ENCODE results near the gene DUSP9.

DUSP9 gene

DNA sequence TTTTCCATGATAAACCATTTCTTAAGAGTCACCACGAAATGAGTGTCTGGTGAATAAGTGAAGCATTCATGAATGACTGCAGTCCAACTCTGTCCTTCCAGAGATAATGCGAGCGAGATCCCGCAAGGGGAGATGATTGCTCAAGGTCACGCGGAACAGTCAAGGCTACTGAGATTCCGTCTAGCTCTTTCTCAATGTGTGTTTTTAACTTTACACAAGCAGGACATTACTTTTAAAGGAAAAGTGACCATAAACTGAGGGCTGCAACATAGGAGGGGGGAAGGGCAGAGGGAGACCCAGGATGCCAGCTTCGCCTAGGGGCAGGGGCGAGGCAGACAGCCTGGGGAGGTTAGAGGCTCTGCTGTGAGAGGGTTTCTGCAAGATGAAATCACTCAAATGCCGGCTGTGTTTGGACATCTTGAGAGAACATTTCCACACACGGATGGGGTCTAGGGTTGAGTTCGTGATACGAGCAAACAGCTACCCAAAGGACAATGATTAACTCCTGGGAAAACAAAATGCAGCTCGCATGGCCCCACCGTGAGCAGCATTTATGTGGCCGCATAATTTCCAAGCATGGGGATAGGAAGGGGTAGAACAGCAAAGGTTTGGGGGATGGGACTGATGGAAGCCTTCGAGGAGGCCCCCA, 24.2 kb upstream of the DUSP9 start:
- no peak for DNase-seq

DNA sequence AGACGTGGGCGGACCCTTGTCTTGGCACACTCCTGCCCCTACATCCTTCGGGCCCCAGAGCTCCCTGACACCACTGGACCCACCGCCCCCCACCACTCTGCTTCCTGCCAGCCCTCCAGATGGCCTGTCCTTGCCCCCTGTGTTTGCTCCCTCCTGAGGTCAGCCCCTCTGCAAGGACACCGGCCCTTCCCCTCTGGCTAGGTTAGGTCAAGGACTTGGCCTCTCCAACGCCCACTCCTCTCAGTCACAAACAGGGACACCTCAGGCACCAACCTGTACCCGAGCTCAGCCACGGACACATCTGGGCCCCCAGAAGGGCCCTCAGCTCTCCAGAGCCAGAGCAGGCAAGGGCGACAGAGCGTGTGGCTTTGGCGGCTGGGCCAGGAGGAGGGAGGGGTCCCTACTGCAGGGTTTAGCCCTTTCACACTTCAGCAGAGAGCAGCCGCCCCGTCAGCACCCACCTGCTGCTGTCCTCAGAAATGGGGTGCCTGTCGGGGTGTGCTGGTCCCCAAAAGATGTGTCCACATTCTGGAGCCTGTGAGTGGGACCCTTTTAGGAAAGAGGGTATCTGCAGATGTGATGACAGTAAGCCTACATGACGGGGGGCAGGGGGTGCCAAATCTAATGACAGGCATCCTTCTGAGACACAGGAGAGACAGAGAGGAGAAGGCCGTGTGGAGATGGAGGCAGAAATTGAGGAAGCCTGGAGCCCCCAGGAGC, 23.5 kb upstream of the DUSP9 start:
- DNase-seq: no peak

DNA sequence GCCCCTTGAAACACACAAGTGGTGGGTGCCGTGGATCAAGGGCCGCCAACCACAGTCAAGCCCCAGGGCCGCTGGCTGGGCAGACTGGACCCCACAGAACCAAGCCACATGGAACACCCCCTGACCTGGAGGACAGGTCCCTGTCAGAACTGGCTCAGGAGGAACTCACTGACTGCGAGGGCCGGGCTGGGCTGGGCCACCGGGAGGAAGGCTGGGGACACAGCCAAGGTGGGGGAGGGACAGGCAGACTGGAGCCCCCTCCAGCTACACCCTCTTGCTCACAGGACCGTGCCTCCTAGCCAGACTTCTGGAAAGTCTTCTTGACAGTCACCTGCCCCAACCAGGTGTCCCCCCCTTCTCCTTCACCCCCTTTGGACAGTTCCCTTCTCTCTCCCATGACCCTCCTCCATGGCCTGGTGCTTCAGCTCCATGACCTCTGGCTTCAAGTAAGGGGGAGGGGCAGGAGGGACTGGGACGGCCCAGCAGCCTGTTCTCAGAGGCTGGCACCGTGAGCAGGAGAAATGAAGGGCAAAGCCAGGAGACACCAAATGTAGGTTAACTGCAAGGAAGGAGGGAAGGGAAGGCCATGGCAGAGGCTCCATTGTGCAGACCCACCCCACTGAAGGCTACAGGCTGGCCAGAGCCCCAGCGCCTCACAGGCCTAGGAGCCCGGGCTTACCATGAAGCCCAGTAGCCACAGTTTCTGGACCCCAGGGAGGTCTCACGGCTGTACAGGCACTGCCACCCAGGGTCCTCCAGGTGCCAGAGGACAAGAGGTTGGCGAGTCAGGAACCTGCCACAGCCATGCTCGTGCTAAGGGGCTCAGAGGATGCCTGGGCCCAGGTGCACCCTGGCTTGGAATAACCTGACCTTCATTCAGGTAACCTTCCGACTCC, 22.6 kb upstream of the DUSP9 start:
- DNase-seq: no peak

DNA sequence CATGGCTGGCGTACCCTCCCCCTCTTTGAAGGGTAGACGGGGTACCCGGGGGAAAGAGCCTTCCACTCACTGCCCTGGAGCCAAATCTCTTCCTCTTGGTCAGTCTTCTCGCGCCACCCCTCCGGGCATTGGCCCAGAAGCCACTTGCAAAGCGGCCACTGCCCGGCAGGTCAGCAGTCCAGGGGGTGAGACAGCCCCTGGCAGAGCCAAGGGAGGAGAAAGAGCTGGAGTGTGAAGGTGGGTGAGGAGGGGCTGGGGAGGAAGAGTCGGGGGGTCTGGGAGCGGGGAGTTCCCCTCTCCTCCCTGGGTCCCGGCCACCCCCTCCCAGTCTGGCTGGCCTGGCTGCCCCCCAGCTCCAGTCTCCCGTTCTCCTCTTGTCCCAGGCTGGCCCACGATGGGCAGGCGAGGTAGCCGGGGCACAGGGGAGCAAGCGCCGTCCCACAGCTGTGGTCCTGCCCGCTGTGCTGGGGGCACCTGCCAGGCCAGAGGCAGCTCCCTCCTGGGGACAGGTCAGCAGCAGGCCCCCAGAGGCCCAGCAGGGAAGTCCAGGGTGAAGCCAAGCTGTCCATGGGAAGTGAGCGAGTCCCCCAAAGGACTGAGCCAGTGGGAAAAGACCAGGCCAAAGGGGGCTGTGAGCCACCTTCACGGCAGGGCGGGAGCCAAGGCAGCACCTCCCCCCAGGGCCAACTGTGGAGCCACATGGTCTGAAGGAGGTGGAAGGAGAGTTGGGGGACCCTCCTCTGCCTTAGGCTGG, 21.6 kb upstream of the DUSP9 start:
- no peak for DNase-seq

DNA sequence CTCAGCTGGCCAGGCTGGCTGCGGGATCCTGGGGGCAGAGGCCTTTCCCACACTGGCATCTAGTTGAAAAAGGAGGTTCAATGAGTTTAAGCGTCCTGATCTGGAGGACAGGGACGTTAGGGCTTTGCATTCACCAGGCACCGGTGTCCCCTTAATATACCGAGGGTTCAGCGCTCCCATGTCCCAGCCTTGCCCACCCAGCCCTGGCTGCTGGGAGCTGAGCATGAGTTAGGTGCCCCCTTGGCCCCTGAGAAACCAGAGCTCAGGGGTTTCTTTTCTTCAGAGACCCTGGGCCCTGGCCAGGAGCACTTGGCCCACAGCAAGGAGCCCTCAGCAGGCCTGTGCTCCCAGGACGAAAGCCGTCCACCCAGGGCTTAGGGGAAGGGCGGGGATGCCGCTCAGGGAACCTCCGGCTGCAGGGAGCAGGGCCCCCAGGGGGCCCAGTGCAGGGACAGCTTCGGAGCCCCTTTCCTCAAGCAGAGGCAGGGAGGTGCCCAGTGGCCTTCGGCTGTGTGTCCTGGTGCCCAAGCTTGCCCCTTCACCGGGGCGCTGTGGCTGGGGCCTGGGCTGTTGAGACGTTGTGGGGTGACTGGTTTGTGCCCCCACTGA, 20.9 kb upstream of the DUSP9 start:
- no peak for DNase-seq

DNA sequence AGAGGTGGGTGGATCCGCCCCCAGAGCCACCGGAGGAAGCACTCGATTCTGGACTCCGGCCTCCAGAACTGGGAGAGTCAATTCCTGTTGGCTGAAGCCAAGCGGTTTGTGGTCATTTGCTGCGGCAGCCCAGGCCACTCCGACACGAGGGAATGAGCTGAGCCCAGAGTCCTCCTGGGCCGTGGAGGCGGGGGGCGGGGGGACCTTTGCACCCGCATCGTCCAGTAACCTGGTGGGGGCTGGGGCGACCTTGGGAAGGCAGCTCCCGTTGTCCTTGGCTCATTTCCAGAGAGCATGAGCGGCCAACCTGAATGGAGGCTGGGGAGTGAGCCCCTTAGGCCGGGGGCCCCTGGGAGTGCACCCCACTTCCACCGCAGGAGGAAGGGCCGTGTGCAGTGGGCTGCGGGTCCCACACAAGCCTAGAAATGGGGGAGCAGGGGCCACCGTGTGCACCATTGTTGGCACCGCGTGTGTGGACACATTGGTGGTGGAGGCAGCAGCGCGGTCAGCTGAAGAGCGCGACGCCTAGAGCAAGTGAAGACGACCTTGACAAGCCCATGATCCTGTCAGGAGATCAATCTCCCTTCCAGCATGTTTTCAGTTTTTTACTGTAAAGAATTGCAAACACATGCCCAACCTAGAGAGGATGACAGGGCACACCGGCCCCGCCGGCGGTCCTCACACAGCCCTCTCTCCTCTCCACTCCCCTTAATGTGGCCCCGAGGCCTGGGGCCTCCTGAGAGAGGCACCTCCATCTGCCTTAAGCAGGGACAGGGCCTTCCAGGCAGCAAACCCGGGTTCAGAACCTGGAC, 19.9 kb upstream of the DUSP9 start:
- DNase-seq: no peak

DNA sequence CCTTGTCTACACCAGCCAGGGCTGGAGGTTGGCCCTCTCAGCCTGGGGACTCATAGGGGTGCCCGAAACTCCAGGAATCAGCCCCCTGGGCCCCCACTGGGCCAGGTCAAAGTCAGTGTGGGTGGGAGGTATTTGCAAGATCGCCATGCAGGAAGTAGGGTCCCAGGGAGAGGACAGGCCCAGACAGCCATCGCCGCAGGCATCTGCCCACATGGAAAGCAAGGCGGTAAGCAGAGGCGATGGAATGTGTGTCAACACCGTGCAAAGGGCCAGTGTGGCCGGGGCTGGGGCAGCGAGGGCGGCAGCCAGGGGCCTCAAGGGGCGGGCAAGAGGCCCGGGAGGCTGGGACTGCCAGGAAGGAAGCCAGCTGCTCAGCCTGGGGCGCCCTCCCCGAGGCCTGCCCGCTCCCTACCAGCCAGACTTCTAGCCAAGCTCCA, 19.3 kb upstream of the DUSP9 start:
- no peak for DNase-seq

DNA sequence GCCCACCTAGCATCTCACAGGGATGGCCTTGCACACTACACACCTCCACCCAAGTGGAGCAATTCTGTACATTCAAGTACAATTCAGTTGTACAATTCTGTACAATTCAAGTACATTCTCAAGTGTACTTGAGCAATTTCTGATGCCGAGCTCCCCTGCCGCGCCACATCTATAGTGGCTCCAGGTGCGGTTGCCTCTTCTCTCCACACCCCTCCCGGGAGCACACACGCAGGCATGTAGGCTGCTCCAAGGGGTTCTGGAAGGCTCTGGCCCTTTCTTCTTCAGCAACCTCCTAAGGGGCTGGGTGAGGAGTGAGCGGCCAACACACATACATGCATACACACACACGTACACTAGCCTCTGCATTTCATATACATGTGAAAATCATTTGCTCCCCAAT, 18.9 kb upstream of the DUSP9 start:
- DNase-seq: no peak

DNA sequence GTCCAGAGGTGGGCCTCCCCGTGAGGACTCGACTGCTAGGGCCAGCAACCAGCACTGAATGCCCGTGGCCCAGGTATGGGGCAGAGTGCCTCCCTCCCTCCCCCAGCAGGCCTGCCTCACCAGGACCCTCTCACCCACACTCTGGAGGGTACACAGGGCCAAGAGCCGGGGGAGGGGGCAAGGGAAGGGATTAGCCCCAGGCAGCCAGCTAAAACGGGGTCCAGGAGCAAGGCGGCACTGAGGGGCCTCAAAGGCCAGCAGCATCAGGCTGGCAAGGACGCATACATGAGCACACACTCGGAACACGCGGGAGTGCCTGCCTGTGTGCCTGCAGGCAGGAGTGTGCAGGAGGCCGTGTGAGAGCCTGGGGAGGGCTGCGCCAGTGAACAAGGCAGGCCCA, 18.3 kb upstream of the DUSP9 start:
- DNase-seq: no peak

DNA sequence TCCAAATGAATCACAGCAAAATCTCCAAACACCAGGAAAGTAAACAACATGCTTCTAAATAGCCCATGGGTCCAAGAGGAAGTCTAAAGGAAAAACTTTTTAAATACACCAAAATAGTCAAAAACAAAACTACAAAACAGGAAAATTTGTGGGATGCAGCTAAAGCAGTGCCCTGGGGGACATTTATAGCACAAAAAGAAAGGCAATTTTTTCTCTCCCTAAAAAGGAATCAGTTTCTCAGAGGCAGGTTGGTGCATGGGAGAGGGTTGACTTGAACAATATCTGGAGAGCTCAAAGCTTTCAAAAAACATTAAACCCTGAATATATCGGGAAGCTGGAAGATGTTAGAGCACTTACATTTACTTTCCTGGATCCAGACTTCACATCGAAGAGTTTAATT, 15.7 kb upstream of the DUSP9 start:
- DNase-seq: no peak

DNA sequence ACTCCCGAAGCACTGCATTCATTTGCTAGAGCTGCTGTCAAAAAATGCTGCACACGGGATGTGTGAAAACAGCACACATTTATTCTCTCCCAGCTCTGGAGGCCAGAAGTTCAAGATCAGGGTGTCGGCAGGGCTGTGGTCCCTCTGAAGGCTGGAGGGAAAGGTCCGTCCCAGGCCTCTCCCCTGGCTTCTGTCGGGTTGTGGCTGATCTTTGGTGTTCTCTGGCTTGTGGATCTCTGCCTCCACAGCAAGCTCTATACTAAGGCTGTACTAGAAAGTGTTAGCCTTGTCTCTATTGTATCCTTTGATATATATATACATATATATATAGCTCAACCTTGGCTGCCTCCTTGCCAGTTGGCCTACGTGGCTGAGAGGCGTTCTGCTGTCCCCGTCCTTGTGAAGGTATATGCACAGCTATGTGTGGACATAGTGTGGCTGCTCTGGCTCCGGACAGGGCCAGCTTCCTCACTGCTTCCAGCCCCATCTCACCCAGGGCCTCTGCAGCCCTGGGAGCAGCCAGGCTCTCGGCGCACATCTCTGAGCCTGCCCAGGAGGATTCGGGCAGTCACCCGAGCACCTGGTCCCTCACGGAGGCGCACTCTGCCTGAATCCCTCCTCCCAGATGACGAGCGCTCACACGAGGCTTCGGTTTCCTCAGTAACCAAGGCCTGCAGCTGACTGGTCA, 15.0 kb upstream of the DUSP9 start:
- DNase-seq: no peak

DNA sequence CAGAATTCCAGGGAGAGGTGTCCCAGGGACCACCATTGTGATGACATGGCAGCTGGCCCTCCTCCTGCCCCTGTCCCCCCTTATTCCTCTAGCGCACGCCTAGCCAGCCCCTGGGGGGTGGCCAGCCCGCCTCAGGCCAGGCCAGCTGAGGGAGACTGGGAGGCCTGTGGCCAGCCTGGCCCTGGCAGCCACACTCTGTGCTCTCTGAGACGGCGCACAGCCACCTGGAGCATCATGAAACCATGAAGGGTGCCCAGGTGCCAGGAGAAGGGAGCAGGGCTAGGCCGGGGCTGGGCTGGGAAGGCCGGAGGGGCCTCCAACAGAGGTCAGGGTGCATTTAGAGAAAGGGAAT, 14.4 kb upstream of the DUSP9 start:
- no peak for DNase-seq

DNA sequence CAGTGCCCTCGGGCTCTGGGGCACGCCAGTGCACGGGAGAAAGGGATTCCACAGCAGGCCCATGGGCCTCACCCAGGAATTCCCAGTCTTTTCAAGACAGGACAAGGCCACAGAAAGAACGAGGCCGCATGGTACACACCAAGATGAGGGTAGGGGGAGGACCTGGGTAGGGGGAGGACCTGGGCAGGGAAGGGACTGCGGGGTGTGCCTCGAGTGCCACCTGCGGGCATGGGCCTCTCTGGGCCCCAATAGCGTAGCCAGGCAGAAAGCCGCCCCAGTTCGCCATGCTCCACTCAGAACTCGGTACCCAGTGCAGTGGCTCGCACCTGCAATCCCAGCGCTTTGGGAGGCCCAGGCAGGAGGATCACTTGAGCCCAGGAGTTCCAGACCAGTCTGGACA, 14.0 kb upstream of the DUSP9 start:
- DNase-seq: no peak

DNA sequence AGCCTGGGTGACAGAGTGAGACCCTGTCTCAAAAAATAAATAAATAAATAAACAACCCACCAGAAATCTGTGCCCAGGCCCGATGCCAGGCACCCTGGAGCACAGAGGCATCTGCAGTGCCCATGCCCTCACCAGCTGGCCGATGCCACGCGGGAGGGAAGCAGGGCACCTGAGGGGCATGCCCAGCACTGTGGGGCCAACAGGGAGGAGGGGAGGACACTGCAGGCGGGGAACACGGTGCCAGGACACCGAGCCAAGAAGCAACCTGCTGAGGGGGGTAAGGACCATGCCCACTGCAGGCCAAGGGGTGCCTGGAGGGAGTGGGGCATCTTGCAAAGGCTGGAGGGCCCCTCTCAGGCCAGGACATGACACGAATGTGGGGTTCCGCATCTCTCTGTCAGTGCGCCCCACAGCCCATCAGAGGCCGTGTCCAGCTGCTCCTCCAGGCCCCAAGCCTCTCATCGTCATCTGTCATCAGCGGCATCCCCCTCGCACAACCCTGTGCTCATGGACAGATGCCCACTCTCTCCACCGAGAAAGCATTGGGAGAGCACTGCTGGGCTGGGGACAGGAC, 13.3 kb upstream of the DUSP9 start:
- DNase-seq: no peak

DNA sequence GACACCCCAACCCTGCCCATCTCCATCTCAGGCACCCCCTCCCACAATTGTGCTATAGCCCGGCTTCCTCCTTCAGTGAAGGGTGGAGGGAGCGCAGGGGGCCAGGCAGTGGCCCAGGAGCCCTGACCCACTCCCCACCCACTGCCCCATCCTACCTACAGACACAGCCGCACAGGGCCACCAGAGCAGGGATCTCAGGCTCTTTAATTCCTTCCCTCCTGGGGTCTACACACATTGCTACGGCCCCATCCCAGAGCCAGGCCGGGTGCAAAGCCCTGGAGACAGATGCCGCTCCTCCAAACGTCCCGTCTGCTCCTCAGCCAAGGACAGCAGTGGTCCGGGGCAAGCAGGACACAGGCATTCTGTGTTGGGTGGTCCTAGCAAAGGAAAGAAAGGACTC, 12.8 kb upstream of the DUSP9 start:
- DNase-seq: no peak

DNA sequence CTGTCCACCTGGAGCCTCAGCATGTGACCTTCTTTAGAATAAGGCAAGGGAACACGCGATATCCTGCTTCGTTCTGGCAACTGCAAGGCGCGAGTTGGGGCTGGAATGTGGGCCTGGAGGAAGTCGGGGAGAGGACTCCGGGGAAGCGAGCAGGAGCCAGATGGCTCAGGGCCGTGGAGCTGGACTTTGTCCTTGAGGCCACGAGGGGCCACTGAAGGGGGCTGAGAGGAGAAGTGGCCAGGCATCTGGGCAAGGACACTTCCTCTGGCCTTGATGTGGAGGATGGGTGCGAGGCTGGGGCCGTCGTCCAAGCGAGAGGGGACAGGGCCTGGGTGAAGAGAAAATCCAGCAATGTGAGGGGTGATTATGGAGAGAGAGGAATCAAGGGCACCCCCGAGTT, 12.2 kb upstream of the DUSP9 start:
- DNase-seq: no peak

DNA sequence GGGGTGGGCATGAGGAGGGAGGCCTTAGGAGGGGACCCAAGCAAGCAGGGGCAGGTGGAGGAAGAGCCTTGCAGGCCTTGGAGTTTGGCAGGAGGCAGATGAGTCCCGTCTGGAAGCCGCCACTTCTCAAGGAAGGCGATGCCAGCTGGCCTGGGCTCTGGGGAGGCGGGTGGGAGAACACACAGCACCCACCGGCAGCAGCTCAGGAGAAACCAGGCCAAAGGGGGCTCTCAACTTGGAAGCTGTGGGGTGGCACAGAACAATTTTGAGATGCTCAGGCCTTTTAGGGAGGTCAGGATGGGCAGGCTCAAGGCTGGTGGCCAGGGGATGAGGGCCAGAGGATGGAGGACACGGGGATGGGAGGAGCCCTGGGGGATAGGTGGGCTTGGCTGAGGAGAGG, 11.6 kb upstream of the DUSP9 start:
- no peak for DNase-seq

DNA sequence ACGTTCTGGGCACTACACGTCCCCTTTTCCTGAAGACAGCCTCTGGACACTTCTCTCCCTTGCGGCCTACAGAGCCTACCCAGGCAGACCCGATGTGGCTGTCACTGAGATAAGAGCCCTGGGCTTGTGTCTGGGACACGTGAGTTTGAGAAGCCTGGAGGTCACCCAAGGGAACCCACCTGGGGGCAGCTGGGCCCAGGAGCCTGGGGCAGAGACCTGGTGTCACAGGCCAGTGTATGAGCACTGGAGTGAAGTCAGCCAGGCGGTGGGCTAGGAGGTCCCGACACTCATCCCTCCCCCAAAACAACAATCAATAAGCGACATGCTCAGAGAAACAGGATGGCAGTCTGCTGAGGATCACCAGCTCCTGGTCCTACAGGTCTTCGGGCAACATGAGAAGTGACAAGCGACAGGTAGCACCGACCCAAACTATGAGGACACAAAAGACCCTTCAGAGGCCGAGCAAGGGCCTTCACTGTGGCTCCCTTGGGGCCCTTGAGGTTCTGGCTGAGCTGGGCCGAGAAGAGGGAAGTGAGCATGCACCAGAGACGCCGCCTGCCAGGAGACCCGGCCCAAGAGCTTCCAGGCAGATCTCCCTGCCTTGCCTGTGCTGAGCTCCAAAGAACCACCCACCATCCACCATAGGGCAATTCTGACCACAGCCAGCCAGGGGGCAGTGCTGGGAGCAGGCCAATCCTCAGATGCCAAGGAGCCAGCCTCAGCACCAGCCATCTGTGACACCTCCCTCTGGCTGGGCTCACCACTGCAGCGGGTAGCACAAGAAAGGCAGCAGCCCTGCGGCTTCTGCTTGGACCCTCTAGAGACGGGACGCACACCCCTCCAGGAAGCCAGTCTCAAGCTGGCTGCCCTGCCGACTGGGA, 11.0 kb upstream of the DUSP9 start:
- DNase-seq: peak; percentile 22

DNA sequence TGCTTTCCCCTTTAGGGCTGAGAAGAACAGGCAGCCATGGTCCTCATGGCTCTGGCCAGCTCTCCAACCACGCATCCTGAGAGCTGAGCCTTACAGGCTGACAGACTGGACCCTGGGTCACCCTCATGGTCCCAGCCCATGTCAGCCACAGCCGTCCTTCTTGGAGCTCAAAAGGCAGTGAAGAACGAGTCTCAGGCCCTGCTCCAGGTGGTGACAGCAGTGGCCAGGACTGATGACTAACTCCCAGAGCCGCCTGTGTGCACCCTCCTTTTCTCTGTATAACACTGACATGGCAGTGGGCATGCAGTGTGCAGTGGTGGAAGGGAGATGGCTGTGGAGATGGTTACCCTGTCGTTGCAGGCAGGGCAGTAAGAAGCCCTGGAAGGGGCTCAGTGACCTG, 10.3 kb upstream of the DUSP9 start:
- DNase-seq: no peak
